ENCODE results near the gene RGR.

The RGR gene

DNA sequence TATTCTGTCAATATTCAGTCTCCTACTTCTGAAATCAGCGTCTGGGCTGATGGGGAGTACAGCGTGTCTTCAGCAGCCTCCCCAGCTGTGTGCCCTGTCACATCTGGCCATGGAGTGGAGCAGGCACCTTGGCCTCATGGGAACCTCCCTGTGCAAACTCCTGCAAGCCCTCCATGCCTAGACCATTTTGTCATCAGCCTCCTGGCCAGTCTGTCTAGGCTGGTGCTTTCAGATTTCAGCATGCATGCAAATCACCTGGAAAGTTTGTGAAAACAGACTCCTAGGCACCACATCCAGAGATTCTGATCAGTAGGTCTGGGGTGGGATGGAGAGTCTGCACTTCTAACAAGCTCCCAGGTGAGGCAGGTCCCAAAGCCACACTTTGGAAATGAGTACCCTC lies 57.4 kb downstream of the RGR start:
- no peak for DNase-seq

DNA sequence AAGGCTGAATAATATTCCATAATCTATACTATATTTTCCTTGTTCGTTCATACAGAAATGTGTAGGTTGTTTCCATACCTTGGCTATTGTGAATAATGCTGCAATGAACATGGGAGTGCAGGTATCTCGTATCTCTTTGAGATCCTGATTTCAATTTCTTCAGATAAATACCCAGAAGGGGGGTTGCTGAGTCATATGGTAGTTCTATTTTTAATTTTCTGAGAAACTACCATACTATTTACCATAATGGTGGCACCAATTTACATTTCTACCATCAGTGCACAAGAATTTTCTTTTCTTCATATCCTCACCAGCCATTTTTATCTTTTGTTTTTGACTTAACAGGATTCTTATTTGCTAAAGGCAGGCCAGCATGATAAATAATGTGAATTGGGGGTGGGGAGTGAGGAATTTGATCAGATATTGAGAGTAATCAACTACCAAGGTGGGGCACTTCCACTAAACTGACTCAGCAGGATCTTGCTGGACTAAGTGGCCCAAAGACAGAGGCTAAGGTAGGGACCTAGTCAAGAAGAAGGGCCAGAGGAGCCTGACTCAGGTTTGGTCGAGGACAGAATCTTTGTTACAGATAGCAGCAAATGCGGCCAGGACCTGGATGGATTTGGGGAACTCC lies 62.0 kb downstream of the RGR start:
- DNase-seq: no peak

DNA sequence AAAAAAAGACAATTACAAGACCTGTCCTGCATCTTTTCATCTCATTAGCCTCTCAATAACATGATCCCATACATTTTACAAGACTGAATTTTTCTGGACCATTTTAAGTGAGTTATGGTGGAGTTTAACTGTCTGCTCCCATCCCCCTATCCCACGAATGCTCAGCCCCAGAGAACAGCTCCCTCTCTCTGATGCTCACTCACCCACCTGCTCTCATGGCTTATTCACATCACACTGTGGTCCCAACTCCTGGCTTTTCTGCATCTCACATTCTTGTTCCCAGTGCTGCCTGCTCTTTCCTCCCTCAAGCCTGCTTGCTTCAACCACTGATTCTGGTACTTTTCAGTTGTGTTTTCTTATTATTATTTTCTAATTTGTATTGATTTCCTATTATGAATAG lies 63.2 kb downstream of the RGR start:
- no peak for DNase-seq

GRCh38 chr10:84308481-84309304 lies 63.8 kb downstream of the RGR start:
- DNase-seq: peak; percentile 60
